Measurements from ENCODE around the gene IFT122.

IFT122 gene

DNA sequence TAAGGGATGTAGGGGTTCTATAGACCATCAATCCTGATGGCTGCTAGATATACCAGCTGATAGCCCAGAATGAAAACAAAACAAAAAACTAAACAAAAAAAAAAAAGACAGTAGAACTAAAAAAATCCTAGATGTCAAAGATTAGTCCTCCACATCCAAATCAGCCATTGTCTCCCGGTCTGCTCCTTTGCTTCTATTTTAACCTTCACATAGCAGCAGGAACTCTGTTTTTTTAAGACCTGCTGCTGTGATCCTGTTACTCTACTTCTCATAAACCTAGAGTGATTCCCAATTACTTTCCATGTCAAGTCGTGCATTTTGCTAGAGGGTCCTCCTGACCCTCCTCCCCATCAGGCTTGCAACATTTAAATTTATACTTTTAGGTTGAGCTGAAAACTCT lies 2.5 kb downstream of the IFT122 start:
- DNase-seq = no peak

DNA sequence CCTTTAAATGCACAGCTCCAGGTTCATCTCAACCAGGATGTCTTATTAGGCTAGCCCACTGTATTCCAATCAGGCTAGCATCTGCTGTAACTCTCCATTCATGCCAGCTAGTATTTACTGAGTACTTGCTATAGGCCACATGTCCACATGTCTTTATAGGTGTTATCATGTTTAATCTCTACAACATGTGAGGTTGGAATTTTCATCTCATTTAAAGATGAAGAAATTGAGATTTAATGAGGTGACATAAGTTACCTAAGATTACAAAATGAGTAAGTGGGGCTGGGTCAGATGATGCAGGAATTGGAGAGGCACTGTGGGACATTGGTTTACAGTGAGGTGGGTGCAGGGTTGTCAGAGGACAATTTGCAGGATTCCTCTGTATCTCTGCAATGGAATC lies 2.9 kb downstream of the IFT122 start:
- no peak for DNase-seq

DNA sequence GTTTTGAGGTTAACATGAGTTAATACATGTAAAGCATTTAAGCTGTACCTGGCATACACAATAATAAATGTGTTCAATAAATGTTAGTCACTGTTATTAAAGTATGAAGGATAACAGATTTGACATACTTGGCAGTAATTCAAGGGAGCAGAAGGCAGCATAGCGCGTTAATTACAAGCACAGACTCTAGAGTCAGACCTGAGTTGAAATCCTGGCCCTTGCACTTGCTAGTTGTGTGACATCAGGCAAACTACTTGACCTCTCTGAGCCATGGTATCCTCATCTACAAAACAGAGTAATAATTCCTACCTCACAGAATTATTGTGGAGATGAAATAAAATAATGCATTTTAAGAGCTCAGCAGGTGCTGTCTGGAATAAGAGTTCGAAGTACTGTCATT lies 5.4 kb downstream of the IFT122 start:
- no peak for DNase-seq

DNA sequence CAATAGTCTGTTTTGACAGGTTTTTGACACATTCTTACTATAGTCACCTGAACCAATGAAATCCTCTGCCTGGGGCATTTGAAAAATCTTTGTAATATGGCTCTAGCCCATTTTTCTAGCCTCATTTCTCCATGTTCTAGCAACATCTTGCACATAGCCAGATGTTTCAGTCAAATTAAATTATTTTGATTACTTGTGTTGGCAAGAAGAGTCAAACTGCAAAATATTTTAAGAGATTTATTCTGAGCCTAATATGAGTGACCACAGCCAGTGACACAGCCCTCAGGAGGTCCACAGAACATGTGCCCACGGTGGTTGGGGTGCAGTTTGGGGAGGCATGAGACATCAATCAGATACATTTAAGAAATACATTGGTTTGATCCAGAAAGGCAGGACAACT lies 6.9 kb downstream of the IFT122 start:
- no peak for DNase-seq

DNA sequence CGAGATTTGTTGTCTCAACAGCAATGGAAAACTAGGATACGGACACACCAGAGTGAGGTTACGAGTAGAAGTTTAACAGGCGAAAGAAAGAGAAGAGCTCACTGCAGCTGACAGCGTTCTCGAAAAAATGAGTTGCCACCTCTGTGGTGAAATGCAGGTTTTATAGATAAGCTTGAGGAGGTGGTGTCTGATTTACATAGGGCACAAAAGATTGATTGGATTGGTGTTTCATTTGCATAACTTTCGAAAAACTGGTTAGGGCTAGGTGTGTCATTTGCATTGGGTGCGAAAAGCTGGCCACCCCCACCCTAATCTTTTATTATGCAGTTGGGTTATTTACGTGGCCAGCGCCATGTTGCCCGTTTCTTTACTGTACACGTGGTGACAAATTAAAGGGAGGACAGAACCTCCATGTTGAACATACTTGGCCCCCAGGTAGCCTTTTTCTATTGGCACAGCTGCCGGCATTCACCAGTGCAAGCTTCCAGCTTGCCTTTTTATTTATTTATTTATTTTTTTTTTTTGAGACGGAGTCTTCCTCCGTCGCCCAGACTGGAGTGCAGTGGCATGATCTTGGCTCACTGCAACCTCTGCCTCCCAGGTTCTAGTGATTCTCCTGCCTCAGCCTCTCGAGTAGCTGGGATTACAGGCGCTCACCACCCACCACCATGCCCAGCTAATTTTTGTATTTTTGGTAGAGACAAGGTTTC lies 8.3 kb downstream of the IFT122 start:
- no peak for DNase-seq

DNA sequence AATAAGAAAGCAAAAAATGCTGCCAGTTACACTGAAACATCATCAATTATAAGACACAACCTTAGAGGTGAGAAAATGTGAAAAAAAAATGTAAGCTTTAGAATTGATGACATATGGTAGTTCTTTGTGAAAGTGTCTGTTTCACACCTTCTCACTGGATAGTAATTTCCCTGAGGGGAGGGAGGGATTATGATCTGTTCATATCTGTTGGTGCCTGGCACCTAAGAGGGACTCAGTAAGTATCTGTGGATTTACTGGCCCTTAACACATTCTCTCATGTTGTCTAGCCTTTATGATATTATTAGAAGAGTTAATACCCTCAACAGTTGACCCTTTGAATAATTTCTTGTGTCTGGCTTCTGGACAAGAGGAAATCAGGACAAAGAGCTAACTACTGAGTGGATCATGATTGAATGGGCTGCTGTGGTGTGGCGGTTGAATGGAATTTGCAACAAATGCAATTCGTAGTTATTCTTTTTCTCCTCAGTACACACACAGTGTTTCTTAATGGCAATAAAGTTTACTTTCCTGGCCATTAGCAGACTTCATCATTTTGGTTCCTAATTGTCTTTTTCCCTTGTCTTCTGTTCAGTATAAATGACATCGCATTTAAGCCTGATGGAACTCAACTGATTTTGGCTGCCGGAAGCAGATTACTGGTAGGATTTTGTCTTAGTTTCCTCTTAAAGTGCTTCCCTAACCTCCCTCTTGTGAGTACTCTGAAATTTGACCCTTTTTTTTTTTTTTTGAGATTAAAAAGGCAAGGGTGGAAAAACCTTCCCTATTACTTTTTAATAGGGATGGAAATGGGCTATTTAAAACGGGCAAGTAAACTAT lies 9.5 kb downstream of the IFT122 start:
- no peak for DNase-seq

DNA sequence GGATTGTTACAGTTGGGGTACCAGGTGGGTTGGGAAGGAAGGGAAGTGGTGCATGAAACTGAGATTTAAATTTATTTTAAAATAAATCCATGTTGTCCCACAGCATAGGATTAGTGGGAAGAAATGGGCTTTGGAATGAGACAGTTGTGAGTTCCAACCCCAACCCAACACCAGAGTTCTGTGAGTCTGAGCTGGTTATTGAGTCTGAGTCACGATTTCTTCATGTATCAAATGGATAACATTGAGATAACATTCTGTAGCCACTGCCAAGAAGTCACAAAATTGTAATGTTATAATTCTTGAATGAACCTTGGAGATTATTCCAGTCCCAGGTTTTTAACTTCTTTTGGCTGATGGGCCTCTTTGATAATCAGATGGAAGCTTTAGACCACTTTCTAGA lies 13.7 kb downstream of the IFT122 start:
- DNase-seq = no peak

DNA sequence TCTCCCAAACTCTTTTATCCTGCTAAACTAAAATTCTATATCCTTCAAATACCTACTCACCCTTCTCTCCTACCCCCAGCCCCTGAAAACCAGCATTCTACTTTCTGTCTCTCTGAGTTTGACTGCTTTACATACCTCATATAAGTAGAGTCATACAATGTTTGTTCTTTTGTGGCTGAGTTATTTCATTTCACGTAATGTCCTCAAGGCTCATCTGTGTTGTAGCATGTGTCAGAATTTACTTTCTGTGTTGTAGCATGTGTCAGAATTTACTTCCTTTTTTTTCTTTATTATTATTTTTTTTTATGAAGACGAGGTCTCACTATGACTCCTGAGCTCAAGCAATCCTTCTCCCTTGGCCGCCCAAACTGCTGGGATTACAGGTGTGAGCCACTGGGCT lies 20.1 kb downstream of the IFT122 start:
- DNase-seq = no peak

DNA sequence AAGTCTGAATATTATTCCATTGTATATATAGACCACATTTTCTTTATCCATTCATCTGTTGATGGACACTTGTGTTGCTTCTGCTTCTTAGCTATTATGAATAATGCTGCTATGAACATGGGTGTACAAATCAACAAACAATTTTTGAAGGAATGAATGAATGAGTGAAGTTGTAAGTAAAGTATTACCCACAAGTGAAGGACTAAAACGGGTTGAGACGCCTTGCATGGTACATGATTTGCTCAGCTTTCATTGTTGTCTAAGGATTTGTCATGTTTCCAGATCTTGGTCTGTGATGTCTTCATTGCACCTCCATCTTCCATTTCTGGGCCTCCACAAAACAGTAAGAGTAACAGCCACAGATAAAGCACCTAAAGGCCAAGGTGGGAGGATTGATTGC lies 20.5 kb downstream of the IFT122 start:
- no peak for DNase-seq

DNA sequence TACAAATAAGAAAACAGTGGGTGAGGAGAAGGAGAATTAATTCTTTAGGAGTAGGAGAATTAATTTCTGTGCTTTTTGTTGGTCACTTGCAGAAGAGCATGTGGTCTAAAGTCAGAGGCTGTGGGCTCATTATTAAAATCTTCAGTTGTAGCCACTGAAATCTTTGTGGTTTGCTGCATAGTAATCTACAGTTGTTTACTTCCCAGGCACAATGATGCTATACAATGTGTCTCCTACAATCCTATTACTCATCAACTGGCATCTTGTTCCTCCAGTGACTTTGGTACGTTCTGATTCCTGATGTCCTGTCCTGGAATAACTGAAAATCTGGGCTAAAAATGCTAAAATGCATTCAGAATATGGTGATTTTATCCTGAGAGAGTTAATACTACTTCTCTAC lies 21.0 kb downstream of the IFT122 start:
- DNase-seq = no peak

DNA sequence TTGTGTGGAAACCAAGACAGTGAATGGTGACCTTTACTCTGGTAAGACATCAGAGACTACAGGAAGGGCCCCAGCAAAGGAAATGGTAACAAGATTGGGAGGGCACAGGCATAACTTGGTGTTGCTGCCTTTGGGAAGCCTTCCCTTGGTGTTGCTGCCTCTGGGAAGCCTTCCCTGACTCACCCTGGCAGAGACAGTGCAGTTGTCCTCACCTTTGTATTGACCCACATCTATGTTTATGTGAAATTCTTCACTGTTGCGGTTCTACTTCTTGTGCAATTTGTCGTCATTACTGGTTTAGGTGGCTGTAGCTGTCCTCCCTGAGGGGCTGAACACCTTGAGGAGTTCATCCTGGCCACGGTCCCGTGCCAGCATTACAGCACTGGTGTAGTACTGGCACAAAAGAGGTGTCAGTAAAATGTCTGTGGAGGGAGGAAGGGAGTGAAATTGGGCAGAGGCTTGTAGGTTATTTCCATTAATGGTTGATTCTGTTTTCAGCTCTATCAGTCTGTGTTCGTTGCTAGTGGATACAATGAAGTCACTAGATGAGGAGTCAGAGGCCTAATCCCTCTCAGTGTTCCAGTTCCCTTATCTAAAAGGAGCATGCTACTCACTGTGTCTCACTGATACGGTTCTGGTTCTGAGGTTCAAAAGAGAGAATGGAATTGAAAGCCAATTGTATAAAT lies 21.6 kb downstream of the IFT122 start:
- DNase-seq = no peak

DNA sequence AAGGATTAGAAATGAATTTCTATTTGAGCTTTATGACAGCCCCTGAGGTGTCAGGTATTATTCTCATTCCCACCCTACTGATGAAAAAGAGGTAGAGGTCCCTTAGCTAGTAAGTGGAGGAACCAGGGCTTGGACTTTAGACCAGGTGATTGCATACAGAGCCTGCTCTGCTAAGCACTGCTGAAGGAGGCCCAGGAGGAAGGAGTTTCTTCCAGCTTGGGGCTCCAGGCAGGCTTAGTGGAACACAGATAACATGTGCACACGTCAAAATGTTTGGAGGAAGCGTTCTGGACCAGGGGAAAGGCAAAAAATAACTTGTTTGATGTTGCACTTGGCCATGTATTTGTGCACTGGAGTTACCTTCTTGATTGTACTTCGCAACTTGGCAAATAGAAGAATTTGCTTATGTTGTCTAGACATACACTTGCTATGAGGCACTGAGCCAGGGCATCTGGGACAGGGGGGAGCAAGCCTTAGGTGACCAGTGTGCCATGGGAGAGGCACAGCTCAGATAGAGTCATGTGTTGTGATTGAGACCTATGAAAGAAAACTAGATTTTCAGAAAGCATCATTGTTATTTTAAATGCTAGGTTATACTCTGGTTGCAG lies 22.4 kb downstream of the IFT122 start:
- DNase-seq = no peak

DNA sequence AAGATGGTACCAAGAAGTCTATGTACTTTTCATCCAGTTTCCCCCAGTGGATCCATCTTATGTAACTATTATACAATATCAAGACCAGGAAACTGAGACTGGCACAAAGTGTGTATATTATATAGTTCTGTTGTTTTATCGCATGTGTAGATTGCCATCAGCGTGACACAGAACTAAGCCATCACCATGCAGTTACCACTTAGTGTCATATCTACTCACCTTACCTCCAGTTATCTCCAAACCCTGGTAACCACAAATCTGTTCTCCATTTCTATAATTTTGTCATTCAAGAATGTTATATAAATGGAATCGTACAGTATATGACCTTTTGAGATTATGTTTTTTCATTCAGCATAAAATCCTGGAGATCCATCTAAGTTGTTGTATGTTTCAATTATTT lies 23.1 kb downstream of the IFT122 start:
- DNase-seq = no peak

DNA sequence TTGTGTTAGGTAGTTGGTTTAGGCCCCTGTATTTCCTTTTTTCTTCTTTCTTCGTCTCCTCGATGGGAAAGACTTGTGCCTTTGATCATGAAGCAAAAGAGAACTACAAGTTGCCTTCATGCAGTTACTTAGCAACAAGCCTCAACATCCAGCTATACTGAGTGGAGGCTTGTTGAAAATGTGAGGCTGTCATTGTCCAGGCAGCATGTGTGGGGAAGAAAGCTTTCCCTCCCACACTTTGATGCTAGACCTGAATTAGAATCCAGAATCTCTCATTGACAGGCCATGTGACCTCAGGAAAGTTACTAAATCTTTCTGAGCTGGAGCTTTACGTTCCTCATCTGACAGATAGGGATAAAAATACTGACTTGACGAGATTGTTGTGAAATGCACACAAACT lies 23.7 kb downstream of the IFT122 start:
- DNase-seq = no peak

DNA sequence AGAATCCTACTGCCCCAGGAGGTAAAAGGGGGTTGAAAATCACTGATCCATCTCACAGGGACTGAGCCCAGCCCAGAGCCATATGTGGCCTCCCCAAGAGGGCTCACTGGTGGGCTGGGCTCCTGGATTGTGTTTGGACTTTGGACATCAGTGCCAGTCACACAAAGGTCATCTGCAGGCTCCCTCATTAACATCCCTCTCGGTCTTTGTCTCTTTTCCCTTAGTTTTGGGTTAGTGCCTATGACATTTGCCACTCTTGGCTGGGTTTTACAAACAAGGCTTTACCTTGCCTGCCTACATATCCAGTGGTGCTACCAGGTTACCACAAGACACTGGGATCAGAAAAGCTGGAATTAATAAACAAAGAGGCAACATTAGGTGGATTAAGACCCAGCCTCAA lies 27.9 kb downstream of the IFT122 start:
- DNase-seq = no peak

DNA sequence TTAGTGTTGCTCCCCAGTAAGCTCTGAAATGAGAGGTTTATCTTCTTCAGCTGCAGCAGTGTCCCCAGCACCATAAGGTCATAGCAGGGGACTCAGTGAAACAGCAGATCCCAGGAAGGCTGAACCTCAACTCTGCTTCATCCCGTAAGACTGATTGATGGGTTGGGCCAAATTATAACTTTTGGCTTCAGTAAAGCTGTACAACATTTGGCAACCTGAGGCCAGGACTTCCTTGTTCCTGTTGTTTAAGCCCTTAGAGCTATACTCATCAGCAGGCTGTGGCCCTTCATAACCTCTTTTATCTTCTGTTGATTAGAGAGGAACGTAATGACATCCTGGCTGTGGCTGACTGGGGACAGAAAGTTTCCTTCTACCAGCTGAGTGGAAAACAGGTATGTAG lies 29.0 kb downstream of the IFT122 start:
- DNase-seq = no peak

DNA sequence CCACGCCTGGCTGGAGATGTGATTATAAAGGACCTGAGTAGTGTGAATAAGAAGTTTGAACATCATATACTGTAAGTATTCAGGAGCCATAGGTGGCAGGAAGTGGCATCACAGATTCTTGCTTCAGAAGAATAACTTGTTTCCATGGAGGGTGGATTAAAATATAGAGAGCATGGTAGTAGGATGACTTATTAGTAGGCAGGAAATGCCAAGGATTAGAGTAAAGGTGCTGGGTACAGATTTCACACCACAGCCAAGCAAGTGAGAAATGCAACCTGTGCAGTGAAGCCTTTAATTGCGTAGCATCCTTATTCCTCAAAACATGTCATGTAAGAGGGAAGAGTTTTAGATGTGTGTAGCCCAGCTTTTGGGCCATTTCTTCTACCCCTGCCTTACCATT lies 30.8 kb downstream of the IFT122 start:
- DNase-seq = no peak

DNA sequence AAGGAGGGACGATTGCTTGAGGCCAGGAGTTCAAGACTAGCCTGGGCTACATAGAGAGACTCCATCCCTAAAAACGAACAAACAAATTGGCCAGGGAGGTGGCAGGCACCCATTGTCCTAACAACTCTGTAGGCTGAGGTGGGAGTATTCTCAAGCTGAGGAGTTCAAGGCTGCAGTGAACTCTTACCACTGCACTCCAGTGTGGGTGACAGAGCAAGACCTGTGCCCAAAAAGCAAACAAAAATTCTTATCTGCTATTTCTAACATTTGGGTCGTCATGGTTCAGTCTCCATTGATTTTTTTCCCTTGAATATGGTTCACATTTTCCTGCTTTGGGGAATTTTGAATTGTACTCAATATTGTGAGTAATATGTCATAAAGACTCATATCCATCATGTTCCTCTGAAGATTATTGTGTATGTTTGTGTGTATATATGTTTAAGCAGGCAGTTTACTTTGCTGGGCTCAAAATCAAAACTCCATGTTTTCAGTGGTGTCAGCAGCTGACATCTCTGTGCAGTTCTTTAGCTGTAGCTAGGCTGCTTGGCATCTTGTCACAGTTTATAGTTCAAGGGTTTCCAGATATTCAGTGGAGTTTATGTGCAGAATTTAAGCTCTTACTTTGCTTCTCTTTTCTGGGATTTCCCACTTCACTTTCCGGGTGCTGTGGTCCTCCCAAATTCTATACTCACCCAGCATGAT lies 33.2 kb downstream of the IFT122 start:
- no peak for DNase-seq

DNA sequence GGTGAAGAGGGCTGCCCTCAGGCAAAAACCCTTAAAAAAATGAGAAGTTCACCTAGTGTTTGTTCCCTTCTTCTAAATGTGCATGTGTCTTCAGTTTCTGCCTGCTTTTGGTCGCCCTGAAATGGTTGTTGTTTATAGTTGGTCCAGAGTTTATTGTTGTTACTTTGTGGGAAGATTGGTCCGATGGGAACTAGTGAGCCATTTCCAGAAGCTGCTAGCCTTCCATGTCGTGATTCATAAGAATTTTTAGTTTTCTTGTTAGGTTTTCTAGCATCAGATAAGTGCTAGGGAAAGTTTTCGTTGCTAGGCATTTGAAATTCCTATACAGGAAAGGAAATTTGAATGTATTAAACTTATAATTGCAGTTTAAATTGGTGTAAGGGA lies 33.7 kb downstream of the IFT122 start:
- no peak for DNase-seq

DNA sequence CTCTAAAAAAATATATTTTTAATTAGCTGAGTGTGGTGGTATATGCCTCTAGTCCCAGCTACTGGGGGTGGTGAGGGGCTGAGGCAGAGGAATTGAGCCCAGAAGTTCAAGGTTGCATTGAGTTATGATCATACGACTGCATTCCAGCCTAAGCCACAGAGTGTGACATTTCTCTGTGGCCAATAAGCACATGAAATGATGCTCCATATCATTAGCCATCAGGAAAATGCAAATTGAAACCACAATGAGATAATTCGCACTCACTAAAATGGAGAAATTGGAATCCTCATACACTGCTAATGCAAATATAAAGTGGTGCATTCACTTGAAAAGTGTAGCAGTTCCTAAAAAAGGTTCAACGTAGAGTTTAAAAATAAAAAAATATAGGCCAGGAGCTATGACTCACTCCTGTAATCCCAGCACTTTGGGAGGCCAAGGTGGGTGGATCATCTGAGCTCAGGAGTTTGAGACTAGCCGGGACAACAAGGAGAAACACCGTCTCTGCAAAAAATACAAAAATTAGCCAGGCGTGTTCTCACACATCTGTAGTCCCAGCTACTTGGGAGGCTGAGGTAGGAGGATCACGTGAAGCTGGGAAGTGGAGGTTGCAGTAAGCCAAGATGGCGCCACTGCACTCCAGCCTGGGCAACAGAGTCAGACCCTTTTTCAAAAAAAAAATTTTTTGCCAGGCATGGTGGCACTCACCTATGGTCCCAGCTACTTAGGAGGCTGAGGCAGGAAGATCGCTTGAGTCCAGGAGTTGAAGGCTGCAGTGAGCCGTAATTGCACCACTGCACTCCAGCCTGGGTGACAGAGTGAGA lies 35.2 kb downstream of the IFT122 start:
- no peak for DNase-seq

DNA sequence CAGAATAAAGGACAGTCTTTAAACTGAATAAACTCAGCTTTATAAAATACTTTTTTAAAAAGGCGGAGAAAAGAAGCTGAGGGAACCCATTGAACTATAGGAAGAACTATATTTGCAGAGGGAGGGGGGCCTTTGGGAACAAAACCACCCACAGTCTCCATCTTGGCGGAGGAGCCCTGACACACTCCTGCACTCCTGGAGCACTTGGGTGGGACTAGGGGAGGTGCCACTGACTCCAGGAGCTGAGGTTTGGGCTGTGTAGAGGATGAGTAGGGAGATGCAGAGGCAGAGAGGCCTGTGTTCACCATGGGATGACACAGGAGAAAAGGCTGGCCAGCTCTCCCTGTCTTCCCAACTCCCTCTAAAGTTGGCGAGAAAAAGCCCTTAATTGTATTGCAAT lies 35.8 kb downstream of the IFT122 start:
- no peak for DNase-seq

DNA sequence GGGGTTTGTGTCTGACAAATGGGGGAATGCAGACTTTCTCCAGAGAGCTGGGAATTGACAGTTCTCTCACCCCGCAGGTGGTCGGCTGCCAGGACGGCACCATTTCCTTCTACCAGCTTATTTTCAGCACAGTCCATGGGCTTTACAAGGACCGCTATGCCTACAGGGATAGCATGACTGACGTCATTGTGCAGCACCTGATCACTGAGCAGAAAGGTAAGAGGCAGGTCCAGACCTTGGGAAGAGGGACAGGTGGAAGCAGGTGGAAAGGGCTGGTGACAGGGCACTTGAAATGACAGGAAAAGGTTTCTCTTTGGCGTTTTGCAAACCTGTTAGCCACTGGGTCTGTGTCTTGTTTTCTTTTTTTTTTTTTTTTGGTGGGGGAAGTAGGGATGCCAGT lies 36.6 kb downstream of the IFT122 start:
- DNase-seq = no peak

Data from NCI-H2029 treated with DMSO at 0.1 percent for 48 hours (cell line).